Activated naive CD8-positive, alpha-beta T cell treated with anti-CD3 and anti-CD28 coated beads, Interleukin-2, amount 10 ng/mL, durations not matched to agents 7 days and 5 days (primary cell): ENCODE results near the gene RITA1. TPM values are rescaled to one million over a fixed set of nuclear protein-coding genes. Genes with fewer than 3 reads are reported as not detected.

Source experiments
- ATAC-seq: fragments of 150-1000 bp; cut with Tn5 transposase; one replicate; pipeline ENCODE4 v1.10.0; 2021; ENCODE audit warnings: low read depth, moderate library complexity
- POLR2A ChIA-PET: fragments of 350-600 bp; sonication (Branson Sonifier 250); formaldehyde crosslinking; loops from one replicate; lab custom pipeline; 2021; ENCODE audit warnings: antibody characterized with exemption; lab: Charles Lee
- DNase-seq: peaks from one replicate; pipeline ENCODE4 v3.0.0; 2021
- H3K27ac Mint-ChIP-seq: one replicate; pipeline ENCODE4 v1.8.0; 2022; ENCODE audit warnings: mild to moderate bottlenecking, mixed read lengths
- H3K27me3 Mint-ChIP-seq: one replicate; pipeline ENCODE4 v1.8.0; 2022; ENCODE audit warnings: mild to moderate bottlenecking, moderate library complexity, mixed read lengths
- H3K36me3 Mint-ChIP-seq: one replicate; pipeline ENCODE4 v1.8.0; 2021; ENCODE audit warnings: mild to moderate bottlenecking, mixed read lengths
- H3K4me1 Mint-ChIP-seq: one replicate; pipeline ENCODE4 v1.8.0; 2021; ENCODE audit warnings: mixed read lengths
- H3K4me3 Mint-ChIP-seq: one replicate; pipeline ENCODE4 v1.8.0; 2022; ENCODE audit warnings: mild to moderate bottlenecking, moderate library complexity, mixed read lengths
- H3K9me3 Mint-ChIP-seq: one replicate; pipeline ENCODE4 v1.8.0; 2021; ENCODE audit warnings: mixed read lengths
- microRNA-seq: library from miRNA; unstranded; fragments of <30 nt; microRNA quantifications from one replicate; pipeline ENCODE4 v1.2.0, GENCODE V29; 2022
- total RNA-seq, 2 experiments: library from RNA; stranded (reverse); gene quantifications; one replicate each; pipeline ENCODE4 v1.2.3, GENCODE V29; 2021

Gene RITA1
- total RNA-seq, 2 experiments from 2014 or later: 18.5 to 21.5 TPM

DNA sequence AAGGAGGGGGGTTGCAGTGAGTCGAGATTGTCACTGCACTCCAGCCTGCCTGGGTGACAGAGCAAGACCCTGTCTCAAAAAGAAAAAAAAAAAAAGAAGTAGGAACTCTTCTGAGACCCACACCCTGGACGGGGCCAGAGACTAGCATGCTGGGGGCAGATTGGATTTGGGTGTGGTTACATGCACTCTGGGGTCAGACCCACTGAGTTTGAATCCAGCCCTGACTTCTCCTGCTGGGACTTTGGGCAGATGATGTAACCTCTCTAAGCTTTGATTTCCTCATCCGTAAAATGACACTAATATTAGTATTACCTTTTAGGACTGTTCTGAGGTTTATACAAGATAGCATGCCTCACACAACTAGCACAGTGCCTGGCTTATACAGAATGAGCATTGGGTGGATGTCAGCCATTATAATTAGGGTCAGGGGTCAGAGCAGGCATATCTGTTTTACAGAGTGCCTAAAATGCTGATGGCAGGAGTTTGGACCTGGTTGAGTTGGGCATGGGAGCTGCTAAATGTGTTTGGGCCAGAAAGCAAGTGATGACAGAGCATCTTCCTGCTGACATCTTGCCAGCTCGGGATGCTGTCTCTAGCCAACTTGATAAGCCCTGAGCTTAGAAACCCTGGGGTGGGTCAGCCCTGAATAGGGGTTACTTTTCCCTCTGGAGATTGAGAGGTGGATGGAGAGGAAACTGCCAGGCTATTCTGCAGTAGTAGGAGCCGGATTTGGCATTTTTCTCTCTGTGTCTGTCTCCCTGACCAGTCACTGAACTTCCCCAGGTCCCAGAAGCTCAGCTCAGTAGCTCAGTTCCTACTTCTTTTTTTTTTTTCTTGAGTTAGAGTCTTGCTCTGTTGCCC is 51.2 kb downstream of the RITA1 start:
- POLR2A ChIA-PET: interaction anchor here (0.7 kb wide), 1 partner anchor 225 kb away, joined by 3 read pairs; no protein-coding TSS in a partner anchor
- Mint-ChIP-seq H3K9me3 (no peaks in the 10 kb centered on the region), H3K36me3 (peaks cover 17% of the 10 kb centered on the region), H3K27me3 (no peaks in the 10 kb centered on the region), H3K27ac (no peak overlapping the region), H3K4me1 (peaks cover 21% of the 10 kb centered on the region), H3K4me3 (no peak overlapping the region)
- DNase-seq (no peak), ATAC-seq (no peak)

DNA sequence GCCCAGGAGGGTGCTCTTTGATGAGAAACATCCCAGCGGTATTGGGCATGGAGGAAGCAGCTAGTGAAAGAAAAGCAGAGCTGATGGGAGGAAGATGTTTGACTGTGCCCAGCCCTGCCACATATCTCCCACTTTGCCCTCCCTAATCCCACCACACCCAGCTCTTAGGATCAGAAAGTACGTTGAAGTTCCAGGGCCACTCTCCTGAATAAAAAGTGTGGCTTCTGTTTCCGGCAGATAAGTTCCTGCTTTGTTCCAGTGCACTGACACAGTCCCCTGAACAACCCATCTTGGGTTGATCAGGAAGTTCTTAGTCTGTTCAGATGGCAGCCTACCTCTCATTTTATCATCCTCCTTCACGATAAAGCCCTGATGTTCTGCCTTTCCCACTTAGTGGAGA is 52.2 kb downstream of the RITA1 start:
- Mint-ChIP-seq H3K4me1 (peaks cover 17% of the 10 kb centered on the region), H3K4me3 (no peak overlapping the region), H3K27me3 (no peaks in the 10 kb centered on the region), H3K9me3 (no peaks in the 10 kb centered on the region), H3K36me3 (peaks cover 17% of the 10 kb centered on the region), H3K27ac (no peak overlapping the region)
- DNase-seq (no peak), ATAC-seq (no peak)
- POLR2A ChIA-PET: no interaction called here

DNA sequence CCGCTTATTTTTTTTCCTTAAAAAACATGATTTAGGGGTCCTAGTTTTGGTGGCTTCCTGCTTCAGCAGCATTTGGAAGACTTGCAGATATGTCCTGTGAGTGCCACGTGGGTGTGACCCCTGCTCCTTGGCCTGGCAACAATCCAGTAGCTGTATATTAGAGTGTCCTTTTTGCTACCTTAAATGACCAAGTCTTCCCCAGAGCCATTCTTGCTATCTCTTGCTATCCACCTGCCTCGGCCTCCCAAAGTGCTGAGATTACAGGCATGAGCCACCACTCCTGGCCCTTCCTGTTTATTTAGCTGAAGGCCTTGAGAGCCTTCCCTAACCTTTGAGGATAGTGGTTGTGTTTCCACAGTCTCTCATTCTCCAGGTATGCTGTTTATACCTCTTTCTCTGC is 52.8 kb downstream of the RITA1 start:
- POLR2A ChIA-PET: no interaction called here
- Mint-ChIP-seq H3K4me3 (no peak overlapping the region), H3K36me3 (peaks cover 17% of the 10 kb centered on the region), H3K9me3 (no peaks in the 10 kb centered on the region), H3K27ac (no peak overlapping the region), H3K4me1 (peaks cover 11% of the 10 kb centered on the region), H3K27me3 (no peaks in the 10 kb centered on the region)
- DNase-seq (no peak), ATAC-seq (no peak)

DNA sequence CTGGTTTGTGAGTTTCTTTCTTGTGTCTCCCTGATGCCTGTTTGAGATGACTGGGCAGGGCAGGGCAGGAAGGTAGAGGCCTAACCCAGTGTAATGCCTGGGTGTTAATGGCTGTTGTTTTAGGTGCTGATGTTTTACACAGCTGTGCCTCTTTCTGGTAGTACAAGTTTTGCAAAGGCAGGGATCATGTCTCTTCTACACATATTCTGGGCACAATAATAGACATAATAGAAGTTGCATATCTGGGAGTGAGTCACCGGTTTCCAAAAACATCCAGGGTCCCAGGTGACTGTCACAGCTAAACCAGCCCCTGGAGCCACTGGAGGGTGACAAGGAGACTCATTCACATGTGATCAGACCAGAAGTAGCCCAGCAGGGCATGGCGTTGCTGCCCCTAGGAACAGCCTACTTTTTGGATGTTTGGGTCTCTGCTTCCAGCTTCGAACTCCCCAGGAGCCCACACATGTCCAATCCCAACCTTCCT is 53.8 kb downstream of the RITA1 start:
- POLR2A ChIA-PET: no interaction called here
- Mint-ChIP-seq H3K4me1 (peaks cover 7% of the 10 kb centered on the region), H3K9me3 (no peaks in the 10 kb centered on the region), H3K4me3 (no peak overlapping the region), H3K27ac (no peak overlapping the region), H3K36me3 (peaks cover 10% of the 10 kb centered on the region), H3K27me3 (no peaks in the 10 kb centered on the region)
- ATAC-seq (no peak), DNase-seq (no peak)

DNA sequence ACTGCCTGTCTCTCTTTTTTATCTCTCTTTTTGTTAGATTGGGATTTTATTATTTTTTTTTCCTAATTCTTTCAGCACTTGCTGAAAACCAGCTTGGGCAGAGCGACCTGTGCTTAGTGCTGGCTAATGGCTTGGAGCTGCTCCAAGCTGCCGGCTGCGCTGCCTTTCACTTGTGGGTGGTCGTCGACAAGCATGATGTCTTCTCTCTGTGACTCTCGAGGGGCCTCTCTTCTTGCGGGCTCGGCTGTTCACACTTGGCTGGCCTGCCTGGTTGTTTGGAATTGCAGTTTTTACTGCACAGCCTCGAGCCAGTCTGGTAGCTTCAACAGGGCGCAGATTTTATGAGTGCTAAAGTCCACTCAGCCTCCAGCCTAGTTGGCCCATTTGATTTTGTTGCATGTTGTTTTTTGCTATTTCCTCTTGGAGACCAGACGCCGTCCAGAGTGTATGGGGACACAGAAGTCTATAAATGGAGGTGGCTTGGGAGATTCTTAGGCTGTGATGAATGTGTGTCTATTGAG is 54.4 kb downstream of the RITA1 start:
- H3K9me3 Mint-ChIP-seq: no peaks in the 10 kb centered on the region
- DNase-seq (no peak), ATAC-seq (no peak)
- H3K4me3 Mint-ChIP-seq: no peak overlapping the region
- peaks cover 10% of the 10 kb centered on the region for H3K4me1 Mint-ChIP-seq
- H3K36me3 Mint-ChIP-seq: peaks cover 12% of the 10 kb centered on the region
- POLR2A ChIA-PET: no interaction called here
- H3K27ac Mint-ChIP-seq: no peak overlapping the region
- H3K27me3 Mint-ChIP-seq: no peaks in the 10 kb centered on the region

DNA sequence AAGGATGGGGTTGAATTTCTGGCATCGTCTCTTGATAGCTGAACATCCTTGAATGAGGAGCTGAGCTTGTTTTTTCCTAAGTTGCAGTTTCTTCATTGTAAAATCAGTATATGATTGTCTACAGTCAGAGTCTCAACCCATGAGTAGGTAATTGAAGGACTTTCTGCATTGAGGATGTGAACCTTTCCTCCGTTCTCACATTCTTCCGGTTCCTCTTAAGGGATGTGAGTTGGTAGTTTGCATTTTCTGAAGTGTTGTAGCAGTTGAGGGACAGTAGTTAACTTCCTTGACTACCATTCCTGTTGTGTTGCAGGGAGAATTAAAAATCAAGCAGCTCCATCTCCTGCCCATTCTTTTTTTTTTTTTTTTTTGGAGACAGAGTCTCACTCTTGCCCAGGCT is 54.9 kb downstream of the RITA1 start:
- peaks cover 12% of the 10 kb centered on the region for H3K36me3 Mint-ChIP-seq
- ATAC-seq (no peak), DNase-seq (no peak)
- POLR2A ChIA-PET: no interaction called here
- peaks cover 10% of the 10 kb centered on the region for H3K4me1 Mint-ChIP-seq
- H3K4me3 Mint-ChIP-seq: no peak overlapping the region
- H3K27ac Mint-ChIP-seq: no peak overlapping the region
- no peaks in the 10 kb centered on the region for H3K27me3 Mint-ChIP-seq
- H3K9me3 Mint-ChIP-seq: no peaks in the 10 kb centered on the region

DNA sequence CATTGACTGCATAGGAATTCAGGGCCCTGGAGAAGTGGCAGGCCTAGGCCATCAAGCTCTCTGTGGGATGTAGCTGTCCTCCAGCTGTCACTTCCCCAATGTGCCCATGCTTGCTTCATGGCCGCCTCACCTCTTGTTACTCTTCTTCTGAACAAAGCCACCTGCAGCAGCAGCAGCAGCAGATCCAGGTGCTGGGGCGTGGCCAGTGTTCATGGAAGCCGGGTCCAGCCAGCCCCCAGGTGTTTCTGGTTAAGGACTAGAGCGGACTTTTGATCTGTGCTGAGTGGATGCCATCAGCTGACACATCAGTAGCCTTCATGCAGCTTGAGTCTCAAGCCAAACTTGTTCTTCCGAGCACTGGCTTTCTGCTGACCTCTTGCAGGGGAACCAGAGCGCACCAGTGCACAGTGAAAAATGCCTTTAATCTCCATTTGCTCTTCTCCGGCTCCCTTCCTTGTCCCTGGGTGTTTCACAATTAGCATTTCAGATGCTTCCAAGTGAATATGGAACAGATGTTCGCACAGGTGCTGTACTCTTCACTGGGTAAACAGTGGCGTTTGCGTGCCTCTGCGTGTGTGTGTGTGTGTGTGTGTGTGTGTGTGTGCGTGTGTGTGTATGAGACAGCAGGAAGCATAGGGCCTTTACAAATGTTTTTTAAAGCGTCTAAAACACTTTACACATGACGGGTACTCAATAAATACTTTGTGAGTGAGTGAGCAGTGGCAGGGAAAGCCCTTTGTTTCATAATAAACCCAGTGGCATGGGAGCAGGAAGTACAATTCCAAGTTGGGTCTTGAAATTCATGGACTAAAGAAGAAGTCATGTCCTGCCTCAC is 55.9 kb downstream of the RITA1 start:
- peaks cover 8% of the 10 kb centered on the region for H3K4me1 Mint-ChIP-seq
- peaks cover 12% of the 10 kb centered on the region for H3K36me3 Mint-ChIP-seq
- no peaks in the 10 kb centered on the region for H3K9me3 Mint-ChIP-seq
- POLR2A ChIA-PET: no interaction called here
- ATAC-seq: no peak
- no peak for DNase-seq
- no peak overlapping the region for H3K4me3 Mint-ChIP-seq
- H3K27me3 Mint-ChIP-seq: no peaks in the 10 kb centered on the region
- no peak overlapping the region for H3K27ac Mint-ChIP-seq

Small RNAs within 50 kb of the gene (microRNA-seq; reads per million reads assigned to microRNA genes)
- gene MIR7106: not detected

Other genes starting within 250 kb of the RITA1 start
- 100 to 1,000 TPM; 221 to 222 TPM for gene OAS3, start 247.2 kb upstream of the RITA1 start, total RNA-seq
- 100 to 1,000 TPM; 244 to 245 TPM for gene OAS2, start 207.2 kb upstream of the RITA1 start, total RNA-seq
- gene DTX1, start 129.0 kb upstream of the RITA1 start, total RNA-seq: under 1 TPM; 0.55 to 0.57 TPM
- gene RASAL1, start 50.0 kb upstream of the RITA1 start, total RNA-seq: 1 to 10 TPM; 1.0 to 2.3 TPM
- under 1 TPM; 0.55 to 0.65 TPM for gene CFAP73, start 36.0 kb upstream of the RITA1 start, total RNA-seq
- 10 to 100 TPM; 70.1 to 74.2 TPM for gene DDX54, start 243 bp upstream of the RITA1 start, total RNA-seq
- gene TPCN1, start 35.7 kb downstream of the RITA1 start, total RNA-seq: 10 to 100 TPM; 29.9 to 32.0 TPM
- gene SLC8B1, start 149.4 kb downstream of the RITA1 start, total RNA-seq: 10 to 100 TPM; 42.1 to 42.4 TPM
- 10 to 100 TPM; 12.8 to 13.6 TPM for gene PLBD2, start 172.9 kb downstream of the RITA1 start, total RNA-seq
- gene SDS, start 218.2 kb downstream of the RITA1 start, total RNA-seq: under 1 TPM; 0.36 to 0.60 TPM
- 1 to 10 TPM in 1 of 2 experiments, under 1 TPM in 1; 0.85 to 1.2 TPM for gene SDSL, start 236.7 kb downstream of the RITA1 start, total RNA-seq